WTC11 (cell line): ENCODE data around the gene RIMBP2.

Source experiments
- CREB1 ChIP-seq: sonication (generic); formaldehyde crosslinking; IDR thresholded peaks from 2 replicates; pipeline ENCODE4 v1.8.0; 2023; ENCODE audit warnings: mild to moderate bottlenecking, missing genetic modification reagents
- ESRRA ChIP-seq: sonication (generic); formaldehyde crosslinking; IDR thresholded peaks from 2 replicates; pipeline ENCODE4 v1.8.1; 2022; ENCODE audit warnings: mild to moderate bottlenecking, missing genetic modification reagents, borderline replicate concordance
- KAT7 ChIP-seq: sonication (generic); formaldehyde crosslinking; IDR thresholded peaks from 2 replicates; pipeline ENCODE4 v1.8.1; 2023; ENCODE audit warnings: missing genetic modification reagents, mild to moderate bottlenecking, borderline replicate concordance
- NFATC4 ChIP-seq: fragments of 250-450 bp; sonication (Bioruptor Pico); IDR thresholded peaks from 2 replicates; pipeline ENCODE4 v1.9.0; 2021; ENCODE audit warnings: mild to moderate bottlenecking
- RELA ChIP-seq: sonication (generic); formaldehyde crosslinking; IDR thresholded peaks from 2 replicates; pipeline ENCODE4 v1.8.1; 2022; ENCODE audit warnings: missing genetic modification reagents, mild to moderate bottlenecking, borderline replicate concordance
- TEAD4 ChIP-seq: sonication (generic); formaldehyde crosslinking; IDR thresholded peaks from 2 replicates; pipeline ENCODE4 v1.8.0; 2022; ENCODE audit warnings: mild to moderate bottlenecking, missing genetic modification reagents
- TF ChIP-seq, protein P1 (sequence below): fragments of 200-600 bp; IDR thresholded peaks from 2 replicates; pipeline ENCODE4 v1.8.0; 2022; ENCODE audit warnings: antibody characterized with exemption
- TF ChIP-seq, protein P2 (sequence below): sonication (generic); formaldehyde crosslinking; IDR thresholded peaks from 2 replicates; pipeline ENCODE4 v1.8.1; 2023; ENCODE audit warnings: mild to moderate bottlenecking, missing genetic modification reagents, borderline replicate concordance

DNA sequence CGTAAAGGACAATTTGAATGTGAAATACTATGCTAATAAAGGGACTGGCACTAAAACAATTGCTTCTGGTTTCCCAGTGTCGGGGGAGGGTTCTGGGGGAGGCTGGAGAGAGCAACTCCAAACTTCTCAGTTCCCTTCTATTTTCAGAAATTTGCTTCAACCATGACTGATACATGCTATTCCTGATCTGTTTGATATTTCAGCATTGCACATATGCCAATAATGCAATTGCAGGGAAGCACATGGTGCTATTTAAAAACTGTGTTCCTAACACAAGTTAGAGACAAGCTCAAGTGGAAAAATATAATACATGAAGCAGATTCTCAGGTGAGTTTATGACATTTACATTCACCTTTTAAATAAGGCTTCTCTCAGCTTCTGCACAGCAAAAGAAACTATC lies 188.9 kb downstream of the RIMBP2 start:
- TF ChIP-seq KAT7 (no peak), CREB1 (CRISPR knock-in tag) (no peak), NFATC4 (CRISPR knock-in tag) (no peak), TEAD4 (no peak), ESRRA (no peak), RELA (no peak)
- TF ChIP-seq, protein P1, sequence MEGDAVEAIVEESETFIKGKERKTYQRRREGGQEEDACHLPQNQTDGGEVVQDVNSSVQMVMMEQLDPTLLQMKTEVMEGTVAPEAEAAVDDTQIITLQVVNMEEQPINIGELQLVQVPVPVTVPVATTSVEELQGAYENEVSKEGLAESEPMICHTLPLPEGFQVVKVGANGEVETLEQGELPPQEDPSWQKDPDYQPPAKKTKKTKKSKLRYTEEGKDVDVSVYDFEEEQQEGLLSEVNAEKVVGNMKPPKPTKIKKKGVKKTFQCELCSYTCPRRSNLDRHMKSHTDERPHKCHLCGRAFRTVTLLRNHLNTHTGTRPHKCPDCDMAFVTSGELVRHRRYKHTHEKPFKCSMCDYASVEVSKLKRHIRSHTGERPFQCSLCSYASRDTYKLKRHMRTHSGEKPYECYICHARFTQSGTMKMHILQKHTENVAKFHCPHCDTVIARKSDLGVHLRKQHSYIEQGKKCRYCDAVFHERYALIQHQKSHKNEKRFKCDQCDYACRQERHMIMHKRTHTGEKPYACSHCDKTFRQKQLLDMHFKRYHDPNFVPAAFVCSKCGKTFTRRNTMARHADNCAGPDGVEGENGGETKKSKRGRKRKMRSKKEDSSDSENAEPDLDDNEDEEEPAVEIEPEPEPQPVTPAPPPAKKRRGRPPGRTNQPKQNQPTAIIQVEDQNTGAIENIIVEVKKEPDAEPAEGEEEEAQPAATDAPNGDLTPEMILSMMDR = no peak
- TF ChIP-seq, protein P2, sequence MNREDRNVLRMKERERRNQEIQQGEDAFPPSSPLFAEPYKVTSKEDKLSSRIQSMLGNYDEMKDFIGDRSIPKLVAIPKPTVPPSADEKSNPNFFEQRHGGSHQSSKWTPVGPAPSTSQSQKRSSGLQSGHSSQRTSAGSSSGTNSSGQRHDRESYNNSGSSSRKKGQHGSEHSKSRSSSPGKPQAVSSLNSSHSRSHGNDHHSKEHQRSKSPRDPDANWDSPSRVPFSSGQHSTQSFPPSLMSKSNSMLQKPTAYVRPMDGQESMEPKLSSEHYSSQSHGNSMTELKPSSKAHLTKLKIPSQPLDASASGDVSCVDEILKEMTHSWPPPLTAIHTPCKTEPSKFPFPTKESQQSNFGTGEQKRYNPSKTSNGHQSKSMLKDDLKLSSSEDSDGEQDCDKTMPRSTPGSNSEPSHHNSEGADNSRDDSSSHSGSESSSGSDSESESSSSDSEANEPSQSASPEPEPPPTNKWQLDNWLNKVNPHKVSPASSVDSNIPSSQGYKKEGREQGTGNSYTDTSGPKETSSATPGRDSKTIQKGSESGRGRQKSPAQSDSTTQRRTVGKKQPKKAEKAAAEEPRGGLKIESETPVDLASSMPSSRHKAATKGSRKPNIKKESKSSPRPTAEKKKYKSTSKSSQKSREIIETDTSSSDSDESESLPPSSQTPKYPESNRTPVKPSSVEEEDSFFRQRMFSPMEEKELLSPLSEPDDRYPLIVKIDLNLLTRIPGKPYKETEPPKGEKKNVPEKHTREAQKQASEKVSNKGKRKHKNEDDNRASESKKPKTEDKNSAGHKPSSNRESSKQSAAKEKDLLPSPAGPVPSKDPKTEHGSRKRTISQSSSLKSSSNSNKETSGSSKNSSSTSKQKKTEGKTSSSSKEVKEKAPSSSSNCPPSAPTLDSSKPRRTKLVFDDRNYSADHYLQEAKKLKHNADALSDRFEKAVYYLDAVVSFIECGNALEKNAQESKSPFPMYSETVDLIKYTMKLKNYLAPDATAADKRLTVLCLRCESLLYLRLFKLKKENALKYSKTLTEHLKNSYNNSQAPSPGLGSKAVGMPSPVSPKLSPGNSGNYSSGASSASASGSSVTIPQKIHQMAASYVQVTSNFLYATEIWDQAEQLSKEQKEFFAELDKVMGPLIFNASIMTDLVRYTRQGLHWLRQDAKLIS (CRISPR knock-in tag) = no peak
